Natural killer cell (primary cell): ENCODE results near the gene SLC35F3. TPM values are rescaled to one million over a fixed set of nuclear protein-coding genes. Genes with fewer than 3 reads are reported as not detected.

Experiments used
- ATAC-seq, 3 donors: fragments of 150-1000 bp in 2 of 3; fragments of 200-7000 bp in 1 of 3; cut with Tn5 transposase; 1 replicate in 1 of 3; 2 replicates in 2 of 3; pipeline ENCODE4 v1.10.0; 2021; ENCODE audit warnings: mild to moderate bottlenecking in 2 of 3, moderate library complexity in 2 of 3
- DNase-seq, 2 donors: peaks; one replicate each; pipeline versions ENCODE4 v3.0.0 to v3.0.0-alpha.2; 2013 to 2021; ENCODE audit warnings: mixed read lengths in 1 of 2
- H3K27ac ChIP-seq: one replicate; pipeline ENCODE4 v1.5.1; 2013; ENCODE audit warnings: mild to moderate bottlenecking, low read length
- H3K27me3 ChIP-seq: one replicate; pipeline ENCODE4 v1.6.1; 2013; ENCODE audit warnings: low read length; ENCODE audit not compliant: control insufficient read depth, insufficient read depth
- H3K36me3 ChIP-seq: one replicate; pipeline ENCODE4 v1.6.1; 2013; ENCODE audit warnings: low read length; ENCODE audit not compliant: control insufficient read depth, insufficient read depth
- H3K4me1 ChIP-seq: one replicate; pipeline ENCODE4 v1.6.1; 2013; ENCODE audit warnings: low read length; ENCODE audit not compliant: control insufficient read depth, insufficient read depth
- H3K4me3 ChIP-seq: one replicate; pipeline ENCODE4 v1.5.1; 2013; ENCODE audit warnings: low read length
- H3K9me3 ChIP-seq: one replicate; pipeline ENCODE4 v1.6.1; 2013; ENCODE audit warnings: low read length; ENCODE audit not compliant: control insufficient read depth, insufficient read depth
- H3K27ac Mint-ChIP-seq, 2 donors: one replicate each; pipeline ENCODE4 v1.8.0; 2022; ENCODE audit warnings: mild to moderate bottlenecking in 2 of 2, mixed read lengths in 2 of 2, moderate library complexity in 1 of 2
- H3K27me3 Mint-ChIP-seq, 2 donors: one replicate each; pipeline ENCODE4 v1.8.0; 2022; ENCODE audit warnings: low read depth in 2 of 2, mixed read lengths in 2 of 2
- H3K36me3 Mint-ChIP-seq: one replicate; pipeline ENCODE4 v1.8.0; 2022; ENCODE audit warnings: mixed read lengths
- H3K4me1 Mint-ChIP-seq, 2 donors: one replicate each; pipeline ENCODE4 v1.8.0; 2022; ENCODE audit warnings: mixed read lengths in 2 of 2
- H3K4me3 Mint-ChIP-seq: one replicate; pipeline ENCODE4 v1.8.0; 2022; ENCODE audit warnings: mild to moderate bottlenecking, moderate library complexity, mixed read lengths
- H3K9me3 Mint-ChIP-seq, 2 donors: one replicate each; pipeline ENCODE4 v1.8.0; 2022; ENCODE audit warnings: mixed read lengths in 2 of 2
- CTCF ChIP-seq: fragments of 200-600 bp; IDR thresholded peaks from one replicate; pipeline ENCODE4 v1.8.0; 2022; ENCODE audit warnings: antibody characterized with exemption
- WGBS: methylation state at CpG from one replicate; pipeline ENCODE4 v1.1.7; 2013; ENCODE audit warnings: missing lambda C conversion rate; ENCODE audit not compliant: insufficient coverage; 5-methylcytosine and 5-hydroxymethylcytosine counted together
- intact Hi-C: fragments of 100-400 bp; cut with micrococcal nuclease; formaldehyde crosslinking; loops from one replicate; pipeline ENCODE4 v1.14.2; 2022
- total RNA-seq, 4 donors: library from RNA; stranded (reverse); fragments of 120-200 nt in 1 of 4; gene quantifications; one replicate each; pipeline versions ENCODE4 v1.2.3 to v1.2.4, GENCODE V29; 2013 to 2022

Gene SLC35F3
- total RNA-seq, 3 donors from 2014 or later (not counting 1 experiment from before 2014, with no cell fraction given): not detected

- H3K36me3 ChIP-seq: no peaks in the 10 kb centered on the region
- Mint-ChIP-seq H3K4me1 (no peaks in the 10 kb centered on the region), H3K4me3 (no peak overlapping the region), H3K9me3 (peaks cover 2 to 6% of the 10 kb centered on the region in 2 donors), H3K27ac (no peak overlapping the region), H3K36me3 (peaks cover 12% of the 10 kb centered on the region), H3K27me3 (peaks cover 11 to 37% of the 10 kb centered on the region in 2 donors)
- no peak overlapping the region for H3K4me3 ChIP-seq
- TF ChIP-seq CTCF: no peak
- ATAC-seq (no peak), DNase-seq (no peak)
- no peaks in the 10 kb centered on the region for H3K4me1 ChIP-seq
- peaks cover under 1% of the 10 kb centered on the region for H3K27me3 ChIP-seq
- intact Hi-C loops: no loop called here
- peaks cover 2% of the 10 kb centered on the region for H3K9me3 ChIP-seq
- no peak overlapping the region for H3K27ac ChIP-seq
- WGBS: 67% methylated on average over 1 of the region's 2 CpGs
These were observed 385.2 kb downstream of the SLC35F3 start for GRCh38 chr1:234289538-234290305.

DNA sequence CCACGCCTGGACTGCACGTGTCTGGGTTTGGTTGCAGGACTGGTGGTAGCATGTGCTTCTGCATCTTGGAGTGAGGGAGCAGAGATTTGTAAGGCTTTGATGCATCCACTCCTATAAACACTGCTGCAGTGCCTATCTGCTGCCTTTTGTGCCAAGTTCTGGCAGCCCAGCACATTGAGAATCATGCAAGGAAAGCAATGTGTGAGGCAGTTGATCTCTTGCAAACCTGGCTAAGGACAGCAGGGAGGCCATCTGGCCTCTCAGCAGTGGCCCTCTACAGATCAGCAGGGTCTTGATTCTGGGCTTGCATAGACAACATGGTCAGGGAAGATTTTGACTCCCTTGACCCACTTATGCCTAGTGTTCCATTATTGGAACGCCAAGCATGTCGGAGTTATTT is 387.5 kb downstream of the SLC35F3 start:
- H3K27ac ChIP-seq: no peak overlapping the region
- no peak overlapping the region for H3K4me3 Mint-ChIP-seq
- H3K36me3 Mint-ChIP-seq: peaks cover 12% of the 10 kb centered on the region
- H3K27ac Mint-ChIP-seq: no peak overlapping the region
- peaks cover 2 to 6% of the 10 kb centered on the region in 2 donors for H3K9me3 Mint-ChIP-seq
- DNase-seq: no peak
- no peaks in the 10 kb centered on the region for H3K36me3 ChIP-seq
- H3K27me3 Mint-ChIP-seq: peaks cover 13 to 42% of the 10 kb centered on the region in 2 donors
- H3K4me1 ChIP-seq: no peaks in the 10 kb centered on the region
- H3K9me3 ChIP-seq: peaks cover 2% of the 10 kb centered on the region
- intact Hi-C loops: no loop called here
- H3K4me3 ChIP-seq: no peak overlapping the region
- TF ChIP-seq CTCF: no peak
- H3K4me1 Mint-ChIP-seq: no peaks in the 10 kb centered on the region
- H3K27me3 ChIP-seq: peaks cover 3% of the 10 kb centered on the region
- ATAC-seq: no peak
- WGBS: 92% methylated on average over 4 of the region's 4 CpGs

DNA sequence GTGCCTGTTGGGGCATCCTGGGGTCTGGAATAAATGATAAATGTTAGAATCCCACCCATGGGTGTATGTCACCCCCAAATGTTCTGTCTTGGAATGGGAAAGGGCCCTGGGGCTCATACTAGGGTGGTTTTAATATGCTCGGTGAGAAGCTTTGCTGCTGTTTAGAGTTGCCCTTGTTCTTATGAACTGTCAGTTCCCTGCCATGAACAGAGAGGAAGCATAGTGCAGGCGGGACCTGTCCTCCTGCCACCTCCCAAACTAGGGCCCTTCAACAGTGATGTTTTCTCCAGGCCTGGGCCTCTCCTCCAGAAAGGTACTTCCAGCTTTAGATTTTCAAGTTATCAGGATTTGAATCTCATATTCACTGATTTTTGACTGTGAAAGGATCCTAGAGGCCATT is 388.1 kb downstream of the SLC35F3 start:
- H3K4me1 ChIP-seq: no peaks in the 10 kb centered on the region
- H3K27me3 Mint-ChIP-seq: peaks cover 17 to 47% of the 10 kb centered on the region in 2 donors

More for the DNA sequence above, 388.1 kb downstream of the SLC35F3 start:
- 88% methylated on average over 2 of the region's 2 CpGs for WGBS
- no peak for ATAC-seq
- Mint-ChIP-seq H3K9me3 (peaks cover 2 to 6% of the 10 kb centered on the region in 2 donors), H3K4me3 (no peak overlapping the region), H3K27ac (no peak overlapping the region), H3K36me3 (peaks cover 12% of the 10 kb centered on the region), H3K4me1 (no peaks in the 10 kb centered on the region)
- H3K9me3 ChIP-seq: peaks cover 2% of the 10 kb centered on the region
- no peak overlapping the region for H3K4me3 ChIP-seq
- no peak for DNase-seq
- peaks cover 3% of the 10 kb centered on the region for H3K27me3 ChIP-seq
- no peak for TF ChIP-seq CTCF
- H3K36me3 ChIP-seq: no peaks in the 10 kb centered on the region
- intact Hi-C loops: no loop called here
- H3K27ac ChIP-seq: no peak overlapping the region
